Karpas-422 (cell line): Measurements from ENCODE around the gene JUNB. TPM values are rescaled to one million over a fixed set of nuclear protein-coding genes. Genes with fewer than 3 reads are reported as not detected.

Experiments used
- DNase-seq: peaks from one replicate; pipeline ENCODE4 v3.0.0-alpha.2; 2015
- H2AFZ ChIP-seq: fragments of 200-600 bp; sonication (generic); 2 replicates; pipeline ENCODE4 v1.6.1; 2014; ENCODE audit warnings: antibody characterized with exemption, low read length, mixed read lengths
- H3K27ac ChIP-seq: fragments of 200-600 bp; sonication (generic); 2 replicates; pipeline ENCODE4 v1.5.1; 2014; ENCODE audit warnings: mild to moderate bottlenecking, low read length, moderate library complexity
- H3K27me3 ChIP-seq: fragments of 200-600 bp; sonication (generic); 2 replicates; pipeline ENCODE4 v1.6.1; 2014; ENCODE audit warnings: low read length, mixed read lengths
- H3K36me3 ChIP-seq: fragments of 200-600 bp; sonication (generic); 2 replicates; pipeline ENCODE4 v1.6.1; 2014; ENCODE audit warnings: low read length, mixed read lengths; ENCODE audit not compliant: insufficient read depth
- H3K4me1 ChIP-seq: fragments of 200-600 bp; sonication (generic); 2 replicates; pipeline ENCODE4 v1.6.1; 2014; ENCODE audit warnings: mild to moderate bottlenecking, low read length, mixed read lengths
- H3K4me2 ChIP-seq: fragments of 200-600 bp; sonication (generic); 2 replicates; pipeline ENCODE4 v1.6.1; 2014; ENCODE audit warnings: low read length, low read depth, mild to moderate bottlenecking; ENCODE audit not compliant: poor library complexity, severe bottlenecking
- H3K4me3 ChIP-seq: fragments of 200-600 bp; sonication (generic); 2 replicates; pipeline ENCODE4 v1.5.1; 2014; ENCODE audit warnings: mild to moderate bottlenecking, antibody characterized with exemption, low read length, mixed read lengths
- H3K79me2 ChIP-seq: fragments of 200-600 bp; sonication (generic); 2 replicates; pipeline ENCODE4 v1.6.1; 2014; ENCODE audit warnings: mild to moderate bottlenecking, low read length, mixed read lengths
- H3K9ac ChIP-seq: fragments of 200-600 bp; sonication (generic); 2 replicates; pipeline ENCODE4 v1.6.0; 2014; ENCODE audit warnings: low read length
- H3K9me2 ChIP-seq: fragments of 200-600 bp; sonication (generic), shearing (Covaris generic); replicated peaks from 2 replicates; pipeline ENCODE4 v1.6.0; 2014; ENCODE audit warnings: mild to moderate bottlenecking, low read length, moderate library complexity; ENCODE audit not compliant: insufficient read depth
- H3K9me3 ChIP-seq: fragments of 300-700, 200-600 bp; sonication (generic); 2 replicates; pipeline ENCODE4 v1.6.1; 2014; ENCODE audit warnings: low read length, mixed read lengths
- H4K20me1 ChIP-seq: fragments of 200-600 bp; sonication (generic); 2 replicates; pipeline ENCODE4 v1.6.1; 2014; ENCODE audit warnings: mild to moderate bottlenecking, antibody characterized with exemption, low read length, low read depth; ENCODE audit not compliant: insufficient read depth
- small RNA-seq: library from RNA; depleted of rRNA; stranded (forward); fragments of <200 nt; gene quantifications from one replicate; pipeline ENCODE3, GENCODE V24; 2014
- total RNA-seq: library from RNA; depleted of rRNA; stranded (reverse); fragments of >200 nt; shearing (Covaris generic); gene quantifications from 2 replicates; pipeline ENCODE4 v1.2.3, GENCODE V29; 2014; ENCODE audit warnings: low replicate concordance; rRNA removed

JUNB gene
- total RNA-seq, 1 experiment from 2014 or later: 60.0 TPM

DNA sequence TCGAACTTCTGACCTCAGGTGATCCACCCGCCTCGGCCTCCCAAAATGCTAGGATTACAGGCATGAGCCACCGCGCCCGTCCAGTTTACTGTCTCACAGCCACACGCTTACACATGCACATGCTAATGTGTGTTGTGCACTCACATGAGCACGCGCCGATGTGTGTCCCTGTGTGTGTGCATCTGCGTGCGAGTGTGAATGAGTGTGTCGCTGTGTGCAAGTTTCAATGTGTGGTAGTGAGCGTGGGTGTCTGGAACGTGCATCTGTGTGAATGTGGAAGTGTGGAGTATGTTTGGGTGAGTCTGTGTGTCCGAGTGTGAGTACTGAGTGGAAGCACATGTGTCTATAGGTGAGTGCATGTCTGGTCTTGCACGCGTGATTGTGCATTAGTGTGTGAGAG is 51.2 kb downstream of the JUNB start:
- Histone ChIP-seq H3K9me3 (no peaks in the 10 kb centered on the region), H3K27me3 (no peaks in the 10 kb centered on the region), H3K36me3 (no peaks in the 10 kb centered on the region)

More for the DNA sequence above, 51.2 kb downstream of the JUNB start:
- Histone ChIP-seq H3K4me2 (no peak overlapping the region), H3K4me3 (no peak overlapping the region), H2AFZ (no peak overlapping the region), H3K4me1 (peaks cover 17% of the 10 kb centered on the region), H3K9ac (no peak overlapping the region), H3K79me2 (no peaks in the 10 kb centered on the region), H3K27ac (no peak overlapping the region), H4K20me1 (0 out of 2 replicates have a peak, but pooled peaks cover 4% of the 10 kb centered on the region), H3K9me2 (no peaks in the 10 kb centered on the region)
- no peak for DNase-seq

Small RNA genes lying within 50 kb of the gene (small RNA-seq; reads per million reads assigned to genes)
- not detected for gene MIR5684

Other genes starting within 250 kb of the JUNB start
- gene ZNF564, start 240.0 kb upstream of the JUNB start, total RNA-seq: 7.3 and 9.4 TPM in 2 replicates
- gene ZNF490, start 180.7 kb upstream of the JUNB start, total RNA-seq: 13.2 and 14.2 TPM in 2 replicates
- gene ZNF791, start 180.6 kb upstream of the JUNB start, total RNA-seq: 14.4 and 21.4 TPM in 2 replicates
- gene MAN2B1, start 124.7 kb upstream of the JUNB start, total RNA-seq: 77.2 and 94.3 TPM in 2 replicates
- 13.3 and 16.5 TPM in 2 replicates for gene WDR83, start 124.7 kb upstream of the JUNB start, total RNA-seq
- 62.2 and 90.8 TPM in 2 replicates for gene DHPS, start 109.6 kb upstream of the JUNB start, total RNA-seq
- gene GNG14, start 103.5 kb upstream of the JUNB start, total RNA-seq: not detected in 2 replicates
- gene FBXW9, start 94.9 kb upstream of the JUNB start, total RNA-seq: 2.1 and 12.8 TPM in 2 replicates
- 26.1 and 40.7 TPM in 2 replicates for gene TNPO2, start 67.6 kb upstream of the JUNB start, total RNA-seq
- 147 and 332 TPM in 2 replicates for gene TRIR, start 56.8 kb upstream of the JUNB start, total RNA-seq
- gene GET3, start 54.0 kb upstream of the JUNB start, total RNA-seq: 42.3 and 78.0 TPM in 2 replicates
- gene BEST2, start 39.7 kb upstream of the JUNB start, total RNA-seq: not detected in 2 replicates
- gene HOOK2, start 15.9 kb upstream of the JUNB start, total RNA-seq: 7.6 and 21.2 TPM in 2 replicates
- 372 and 566 TPM in 2 replicates for gene PRDX2, start 10.3 kb downstream of the JUNB start, total RNA-seq
- gene THSD8, start 10.6 kb downstream of the JUNB start, total RNA-seq: 9.0 TPM in 1 of 2 replicates, not detected in the other
- 37.8 and 48.4 TPM in 2 replicates for gene RNASEH2A, start 15.1 kb downstream of the JUNB start, total RNA-seq
- gene RTBDN, start 43.1 kb downstream of the JUNB start, total RNA-seq: not detected in 2 replicates
- 0.48 and 3.3 TPM in 2 replicates for gene MAST1, start 47.0 kb downstream of the JUNB start, total RNA-seq
- 47.1 and 61.3 TPM in 2 replicates for gene DNASE2, start 90.0 kb downstream of the JUNB start, total RNA-seq
- gene KLF1, start 95.7 kb downstream of the JUNB start, total RNA-seq: not detected in 2 replicates
- 24.9 and 32.8 TPM in 2 replicates for gene GCDH, start 99.7 kb downstream of the JUNB start, total RNA-seq
- gene SYCE2, start 127.8 kb downstream of the JUNB start, total RNA-seq: 0.22 and 2.5 TPM in 2 replicates
- gene FARSA, start 142.2 kb downstream of the JUNB start, total RNA-seq: 59.7 and 92.6 TPM in 2 replicates
- gene CALR, start 147.1 kb downstream of the JUNB start, total RNA-seq: 547 and 681 TPM in 2 replicates
- gene RAD23A, start 154.4 kb downstream of the JUNB start, total RNA-seq: 130 and 144 TPM in 2 replicates
- 23.2 and 66.6 TPM in 2 replicates for gene GADD45GIP1, start 165.7 kb downstream of the JUNB start, total RNA-seq
- 0.52 TPM in 1 of 2 replicates, not detected in the other for gene DAND5, start 178.1 kb downstream of the JUNB start, total RNA-seq
- 0.04 and 0.18 TPM in 2 replicates for gene NFIX, start 204.0 kb downstream of the JUNB start, total RNA-seq